GM23338 (cell line): ENCODE data around the gene KCNC2.

Source experiments
- EZH2 ChIP-seq: fragments of 200-600 bp; sonication (generic); IDR thresholded peaks from one replicate; pipeline ENCODE4 v1.8.0; 2017; ENCODE audit warnings: antibody characterized with exemption, mild to moderate bottlenecking, low read depth; ENCODE audit not compliant: unreplicated experiment
- EZH2phosphoT487 ChIP-seq: fragments of 200-600 bp; sonication (generic); IDR thresholded peaks from one replicate; pipeline ENCODE4 v1.8.1; 2018; ENCODE audit warnings: antibody characterized with exemption; ENCODE audit not compliant: unreplicated experiment
- JUNB ChIP-seq: IDR thresholded peaks from one replicate; pipeline ENCODE4 v1.6.1; 2016; ENCODE audit warnings: antibody characterized with exemption; ENCODE audit not compliant: unreplicated experiment
- NANOG ChIP-seq: IDR thresholded peaks from 2 replicates; pipeline ENCODE4 v1.6.1; 2016; ENCODE audit warnings: antibody characterized with exemption, borderline replicate concordance
- POLR2AphosphoS5 ChIP-seq: IDR thresholded peaks from 2 replicates; pipeline ENCODE4 v1.6.1; 2016; ENCODE audit warnings: antibody characterized with exemption, low read depth
- ZNF331 ChIP-seq: fragments of 250-450 bp; sonication (Bioruptor Pico); IDR thresholded peaks from 2 replicates; pipeline ENCODE4 v1.5.0; 2020; ENCODE audit warnings: low read depth, mild to moderate bottlenecking, moderate library complexity
- TF ChIP-seq, protein P1 (sequence below), 2 experiments: fragments of 200-600 bp in 1 of 2; sonication (generic) in 1 of 2; conservative IDR thresholded peaks; 2 replicates each; pipeline versions ENCODE4 v1.5.1 to v1.6.1; 2016 to 2017; ENCODE audit warnings: antibody characterized with exemption in 2 of 2, low read depth in 2 of 2, mild to moderate bottlenecking in 2 of 2, moderate library complexity in 1 of 2
- TF ChIP-seq, protein P2 (sequence below): IDR thresholded peaks from one replicate; pipeline ENCODE4 v1.6.1; 2018; ENCODE audit warnings: antibody characterized with exemption; ENCODE audit not compliant: unreplicated experiment
- TF ChIP-seq, protein P3 (sequence below): IDR thresholded peaks from 2 replicates; pipeline ENCODE4 v1.6.1; 2016; ENCODE audit warnings: antibody characterized with exemption

DNA sequence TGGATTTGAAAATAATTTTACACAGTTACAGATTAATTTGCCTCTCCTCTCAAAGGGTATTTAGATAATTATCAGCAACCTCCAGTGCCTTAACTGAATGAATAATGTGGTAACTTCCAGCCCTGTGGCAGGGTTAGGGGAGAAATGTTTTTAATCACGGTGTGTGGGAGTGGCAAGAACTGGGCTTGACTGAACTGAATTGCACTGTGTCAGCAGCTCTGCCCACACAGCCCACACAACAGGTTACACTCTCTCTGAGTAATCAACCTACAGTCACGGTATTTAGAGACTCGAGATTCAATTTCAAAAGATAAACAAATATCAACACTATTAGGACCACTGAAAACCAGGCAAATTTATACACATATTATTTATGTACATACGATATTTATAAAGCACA is 198.5 kb downstream of the KCNC2 start:
- no peak for TF ChIP-seq JUNB
- TF ChIP-seq, protein P1, sequence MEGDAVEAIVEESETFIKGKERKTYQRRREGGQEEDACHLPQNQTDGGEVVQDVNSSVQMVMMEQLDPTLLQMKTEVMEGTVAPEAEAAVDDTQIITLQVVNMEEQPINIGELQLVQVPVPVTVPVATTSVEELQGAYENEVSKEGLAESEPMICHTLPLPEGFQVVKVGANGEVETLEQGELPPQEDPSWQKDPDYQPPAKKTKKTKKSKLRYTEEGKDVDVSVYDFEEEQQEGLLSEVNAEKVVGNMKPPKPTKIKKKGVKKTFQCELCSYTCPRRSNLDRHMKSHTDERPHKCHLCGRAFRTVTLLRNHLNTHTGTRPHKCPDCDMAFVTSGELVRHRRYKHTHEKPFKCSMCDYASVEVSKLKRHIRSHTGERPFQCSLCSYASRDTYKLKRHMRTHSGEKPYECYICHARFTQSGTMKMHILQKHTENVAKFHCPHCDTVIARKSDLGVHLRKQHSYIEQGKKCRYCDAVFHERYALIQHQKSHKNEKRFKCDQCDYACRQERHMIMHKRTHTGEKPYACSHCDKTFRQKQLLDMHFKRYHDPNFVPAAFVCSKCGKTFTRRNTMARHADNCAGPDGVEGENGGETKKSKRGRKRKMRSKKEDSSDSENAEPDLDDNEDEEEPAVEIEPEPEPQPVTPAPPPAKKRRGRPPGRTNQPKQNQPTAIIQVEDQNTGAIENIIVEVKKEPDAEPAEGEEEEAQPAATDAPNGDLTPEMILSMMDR (conservative IDR thresholded peaks at IDR 0.05; ENCODE audit: low read depth in 2 of 2): no peak
- TF ChIP-seq, protein P2, sequence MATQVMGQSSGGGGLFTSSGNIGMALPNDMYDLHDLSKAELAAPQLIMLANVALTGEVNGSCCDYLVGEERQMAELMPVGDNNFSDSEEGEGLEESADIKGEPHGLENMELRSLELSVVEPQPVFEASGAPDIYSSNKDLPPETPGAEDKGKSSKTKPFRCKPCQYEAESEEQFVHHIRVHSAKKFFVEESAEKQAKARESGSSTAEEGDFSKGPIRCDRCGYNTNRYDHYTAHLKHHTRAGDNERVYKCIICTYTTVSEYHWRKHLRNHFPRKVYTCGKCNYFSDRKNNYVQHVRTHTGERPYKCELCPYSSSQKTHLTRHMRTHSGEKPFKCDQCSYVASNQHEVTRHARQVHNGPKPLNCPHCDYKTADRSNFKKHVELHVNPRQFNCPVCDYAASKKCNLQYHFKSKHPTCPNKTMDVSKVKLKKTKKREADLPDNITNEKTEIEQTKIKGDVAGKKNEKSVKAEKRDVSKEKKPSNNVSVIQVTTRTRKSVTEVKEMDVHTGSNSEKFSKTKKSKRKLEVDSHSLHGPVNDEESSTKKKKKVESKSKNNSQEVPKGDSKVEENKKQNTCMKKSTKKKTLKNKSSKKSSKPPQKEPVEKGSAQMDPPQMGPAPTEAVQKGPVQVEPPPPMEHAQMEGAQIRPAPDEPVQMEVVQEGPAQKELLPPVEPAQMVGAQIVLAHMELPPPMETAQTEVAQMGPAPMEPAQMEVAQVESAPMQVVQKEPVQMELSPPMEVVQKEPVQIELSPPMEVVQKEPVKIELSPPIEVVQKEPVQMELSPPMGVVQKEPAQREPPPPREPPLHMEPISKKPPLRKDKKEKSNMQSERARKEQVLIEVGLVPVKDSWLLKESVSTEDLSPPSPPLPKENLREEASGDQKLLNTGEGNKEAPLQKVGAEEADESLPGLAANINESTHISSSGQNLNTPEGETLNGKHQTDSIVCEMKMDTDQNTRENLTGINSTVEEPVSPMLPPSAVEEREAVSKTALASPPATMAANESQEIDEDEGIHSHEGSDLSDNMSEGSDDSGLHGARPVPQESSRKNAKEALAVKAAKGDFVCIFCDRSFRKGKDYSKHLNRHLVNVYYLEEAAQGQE: no peak
- no peak for TF ChIP-seq EZH2
- TF ChIP-seq POLR2AphosphoS5: no peak
- no peak for TF ChIP-seq NANOG
- no peak for TF ChIP-seq EZH2phosphoT487
- TF ChIP-seq, protein P3, sequence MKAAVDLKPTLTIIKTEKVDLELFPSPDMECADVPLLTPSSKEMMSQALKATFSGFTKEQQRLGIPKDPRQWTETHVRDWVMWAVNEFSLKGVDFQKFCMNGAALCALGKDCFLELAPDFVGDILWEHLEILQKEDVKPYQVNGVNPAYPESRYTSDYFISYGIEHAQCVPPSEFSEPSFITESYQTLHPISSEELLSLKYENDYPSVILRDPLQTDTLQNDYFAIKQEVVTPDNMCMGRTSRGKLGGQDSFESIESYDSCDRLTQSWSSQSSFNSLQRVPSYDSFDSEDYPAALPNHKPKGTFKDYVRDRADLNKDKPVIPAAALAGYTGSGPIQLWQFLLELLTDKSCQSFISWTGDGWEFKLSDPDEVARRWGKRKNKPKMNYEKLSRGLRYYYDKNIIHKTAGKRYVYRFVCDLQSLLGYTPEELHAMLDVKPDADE: no peak
- TF ChIP-seq ZNF331 (CRISPR knock-in tag): no peak
